ENCODE measurements around the gene ZBTB17.
"Not testable (repeated sequence)": the region's sequence is repeated elsewhere in the genome, so short reads cannot be mapped to it uniquely, and the experiment has no call there.

Gene ZBTB17

DNA sequence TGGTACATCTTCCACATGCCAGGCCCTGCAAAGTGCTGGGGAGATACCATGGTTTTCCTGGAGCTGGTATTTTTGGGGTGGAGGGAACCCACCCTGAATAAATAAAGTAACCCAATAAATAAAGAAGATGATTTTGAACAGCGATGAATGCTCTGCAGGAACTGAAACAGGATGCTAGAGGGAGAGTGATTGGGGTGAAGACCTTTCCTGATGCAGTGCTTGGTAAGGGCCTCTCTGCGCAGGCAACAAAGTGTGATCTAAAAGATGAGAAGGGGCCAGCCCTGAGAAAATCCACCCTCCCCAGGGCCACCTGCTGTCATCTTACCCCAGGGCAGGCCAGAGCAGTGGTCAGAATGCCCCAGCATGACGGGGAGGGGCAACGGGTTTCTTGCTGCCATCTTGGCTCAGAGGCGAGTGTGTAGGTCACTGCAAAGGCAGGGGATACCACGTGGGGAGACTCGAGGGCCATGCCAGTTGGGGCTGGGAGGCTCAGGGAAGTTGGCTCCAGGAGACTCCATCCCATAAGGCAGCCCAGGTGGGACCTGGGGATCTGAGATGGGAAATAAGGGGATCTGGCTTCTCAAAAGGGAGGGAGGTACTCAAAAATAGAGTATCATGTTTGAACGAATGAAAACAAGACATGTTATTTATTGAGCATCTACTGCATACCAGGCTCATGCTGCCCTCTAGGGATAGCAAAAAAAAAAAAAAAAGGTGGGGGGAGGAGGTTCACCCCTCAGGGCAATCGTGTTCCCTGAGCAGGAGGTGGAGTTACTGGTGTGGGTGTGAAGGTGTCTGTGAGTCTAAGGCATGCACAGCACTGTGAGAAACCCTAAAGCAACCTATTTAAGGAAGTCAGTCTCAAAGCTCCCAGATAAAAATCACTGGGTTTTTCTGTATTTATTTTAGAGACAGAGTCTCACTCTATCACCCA, 30.9 kb upstream of the ZBTB17 start:
- DNase-seq (ENCODE audit: insufficient read length, low spot score) (no peak), FAIRE-seq (no peak)
- TF ChIP-seq POLR2A (IDR thresholded peaks at IDR 0.05; ENCODE audit: low read depth, low read length) = no peak

DNA sequence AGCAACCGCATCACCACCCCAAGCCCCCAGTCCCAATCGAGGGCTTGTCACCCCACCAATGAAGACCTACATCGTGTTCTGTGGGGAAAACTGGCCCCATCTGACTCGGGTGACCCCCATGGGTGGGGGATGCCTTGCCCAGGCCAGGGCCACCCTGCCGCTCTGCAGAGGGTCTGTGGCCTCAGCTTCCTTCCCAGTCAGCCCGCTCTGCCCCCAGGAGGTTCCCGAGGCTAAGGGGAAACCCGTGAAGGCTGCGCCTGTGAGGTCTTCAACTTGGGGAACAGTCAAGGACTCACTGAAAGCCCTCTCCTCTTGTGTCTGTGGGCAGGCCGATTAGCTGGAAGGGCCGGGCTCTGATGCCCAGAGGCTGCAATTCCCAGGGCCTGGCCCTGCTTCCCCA, 30.1 kb upstream of the ZBTB17 start:
- no peak for TF ChIP-seq POLR2A (IDR thresholded peaks at IDR 0.05; ENCODE audit: low read depth, low read length)
- no peak for DNase-seq (ENCODE audit: insufficient read length, low spot score)
- no peak for FAIRE-seq

DNA sequence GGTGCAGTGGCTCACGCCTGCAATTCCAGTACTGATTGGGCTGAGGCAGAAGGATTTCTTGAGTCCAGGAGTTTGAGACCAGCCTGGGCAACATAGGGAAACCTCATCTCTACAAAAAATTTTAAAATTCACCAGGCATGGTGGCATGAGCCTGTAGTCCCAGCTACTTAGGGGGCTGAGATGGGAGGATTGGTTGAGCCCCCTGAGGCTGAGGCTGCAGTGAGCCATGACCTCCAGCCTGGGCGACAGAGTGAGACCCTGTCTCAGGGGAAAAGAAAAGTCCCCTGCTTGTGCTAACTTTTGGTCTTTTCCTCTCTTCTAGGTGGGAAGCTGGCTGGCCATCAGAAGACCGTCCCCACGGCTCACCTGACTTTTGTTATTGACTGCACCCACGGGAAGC, 29.7 kb upstream of the ZBTB17 start:
- FAIRE-seq = no peak

DNA sequence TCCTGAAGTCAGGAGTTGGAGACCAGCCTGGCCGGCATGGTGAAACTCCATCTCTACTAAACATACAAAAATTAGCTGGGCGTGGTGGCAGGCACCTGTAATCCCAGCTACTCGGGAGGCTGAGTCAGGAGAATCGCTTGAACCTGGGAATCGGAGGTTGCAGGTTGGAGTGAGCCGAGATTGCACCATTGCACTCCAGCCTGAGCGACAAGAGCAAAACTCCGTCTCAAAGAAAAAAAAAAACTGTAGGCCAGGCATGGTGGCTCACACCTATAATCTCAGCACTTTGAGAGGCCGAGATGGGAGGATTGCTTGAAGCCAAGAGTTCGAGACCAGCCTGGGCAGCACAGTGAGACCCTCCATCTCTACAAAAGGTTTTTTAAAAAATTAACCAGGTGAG, 25.4 kb upstream of the ZBTB17 start:
- DNase-seq (ENCODE audit: insufficient read length, low spot score); FAIRE-seq: not testable (repeated sequence)

More for the DNA sequence above, 29.7 kb upstream of the ZBTB17 start:
- no peak for DNase-seq (ENCODE audit: insufficient read length, low spot score)
- TF ChIP-seq POLR2A (IDR thresholded peaks at IDR 0.05; ENCODE audit: low read depth, low read length) = no peak

- FAIRE-seq (no peak), DNase-seq (ENCODE audit: insufficient read length, low spot score) (no peak)
- no peak for TF ChIP-seq POLR2A (IDR thresholded peaks at IDR 0.05; ENCODE audit: low read depth, low read length)
These were observed 23.0 kb upstream of the ZBTB17 start for GRCh38 chr1:15998929-15999328.

- TF ChIP-seq POLR2A (IDR thresholded peaks at IDR 0.05; ENCODE audit: low read depth, low read length) = no peak
- FAIRE-seq = no peak
- DNase-seq (ENCODE audit: insufficient read length, low spot score) = no peak
These were observed 21.9 kb upstream of the ZBTB17 start for GRCh38 chr1:15997637-15998280.

GRCh38 chr1:15997076-15997585, 21.2 kb upstream of the ZBTB17 start:
- TF ChIP-seq POLR2A (IDR thresholded peaks at IDR 0.05; ENCODE audit: low read depth, low read length) = no peak
- FAIRE-seq = no peak

GRCh38 chr1:15994590-15995351, 18.9 kb upstream of the ZBTB17 start:
- DNase-seq (ENCODE audit: insufficient read length, low spot score) = peak; percentile 29
- peak; percentile 43 for FAIRE-seq
- TF ChIP-seq POLR2A (IDR thresholded peaks at IDR 0.05; ENCODE audit: low read depth, low read length) = no peak

More at GRCh38 chr1:15997076-15997585, 21.2 kb upstream of the ZBTB17 start:
- DNase-seq (ENCODE audit: insufficient read length, low spot score) = no peak

DNA sequence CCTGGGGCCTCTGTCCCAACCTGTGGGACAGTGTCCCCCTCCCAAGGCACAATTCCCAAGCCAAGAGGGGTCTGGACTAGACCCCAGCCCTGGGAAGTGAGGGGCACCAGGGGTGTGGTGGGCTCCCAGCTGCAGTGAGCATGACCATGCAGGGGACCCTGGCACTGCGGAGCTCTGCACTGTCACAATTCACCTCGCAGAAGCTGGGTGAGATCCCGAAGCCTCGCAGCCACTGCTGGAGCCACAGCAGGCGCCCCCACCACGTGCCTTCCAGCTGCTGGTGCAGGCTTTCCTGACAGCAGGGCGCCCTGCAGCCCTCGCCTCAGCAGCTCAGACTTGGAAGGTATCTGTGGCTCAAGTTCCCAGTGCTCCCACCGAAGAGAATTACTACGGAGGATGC, 18.2 kb upstream of the ZBTB17 start:
- FAIRE-seq (no peak), DNase-seq (ENCODE audit: insufficient read length, low spot score) (no peak)
- no peak for TF ChIP-seq POLR2A (IDR thresholded peaks at IDR 0.05; ENCODE audit: low read depth, low read length)

DNA sequence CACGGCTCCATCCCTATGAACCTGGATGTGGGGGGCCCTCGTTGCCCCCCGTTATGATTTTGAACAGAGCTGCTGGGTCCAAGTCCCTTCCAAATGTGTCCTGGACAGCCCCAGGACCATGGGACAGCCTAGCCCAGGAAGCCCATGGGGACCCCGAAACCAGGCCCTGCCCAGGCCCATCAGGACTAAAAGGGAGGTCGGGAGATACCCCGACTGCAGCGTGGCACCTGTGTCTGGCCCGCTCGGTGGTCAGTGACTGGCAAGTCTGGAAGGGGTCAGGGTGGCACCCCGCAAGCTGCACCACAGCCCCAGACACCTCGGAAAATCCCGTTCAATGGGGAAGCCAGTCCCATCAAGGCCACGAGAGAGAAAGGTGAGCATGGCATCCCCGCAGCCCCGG, 17.8 kb upstream of the ZBTB17 start:
- no peak for TF ChIP-seq POLR2A (IDR thresholded peaks at IDR 0.05; ENCODE audit: low read depth, low read length)
- FAIRE-seq = no peak

DNA sequence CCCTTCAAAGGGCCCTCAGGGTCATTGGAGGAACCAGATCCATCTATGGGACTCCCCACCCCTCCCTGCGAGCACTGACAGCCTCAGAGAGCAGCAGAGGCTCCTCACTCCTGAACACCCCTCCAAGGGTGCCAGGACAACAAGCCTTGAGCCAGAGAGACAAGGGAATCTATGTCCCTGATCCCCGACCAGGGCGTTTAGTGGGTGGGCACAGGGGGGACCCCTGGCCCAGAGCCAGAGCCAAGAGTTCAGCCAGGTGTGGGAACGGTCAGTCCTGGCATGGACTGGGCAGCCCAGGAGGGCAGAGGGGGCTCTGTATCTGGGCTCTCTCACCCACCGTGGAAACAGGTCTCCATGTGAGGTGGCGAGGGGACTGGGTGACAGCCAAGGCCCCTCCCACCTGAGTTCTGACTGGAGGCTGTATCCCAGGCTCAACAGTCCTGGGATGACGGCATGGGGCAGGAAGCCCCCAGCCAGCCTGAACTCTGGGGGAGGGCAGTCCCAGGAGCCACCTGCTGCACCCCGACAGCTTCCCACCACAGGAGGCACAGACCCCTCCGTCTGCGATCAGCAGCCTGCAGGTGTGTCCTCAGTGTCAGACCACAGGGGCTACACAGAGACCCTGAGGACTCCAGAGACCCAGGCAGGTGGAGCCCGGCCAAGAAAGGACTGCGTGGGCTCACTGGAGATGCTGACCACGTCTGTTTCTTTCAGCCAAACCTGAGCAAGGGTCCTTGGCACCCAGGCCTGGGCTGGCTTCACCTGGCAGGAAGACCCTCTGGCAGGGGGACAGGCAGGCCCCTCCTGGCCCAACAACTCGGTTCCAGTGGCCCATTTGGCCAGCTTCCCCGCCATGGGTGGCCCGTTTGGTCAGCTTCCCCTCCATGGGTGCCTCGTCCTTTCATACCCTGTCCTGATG, 16.9 kb upstream of the ZBTB17 start:
- DNase-seq (ENCODE audit: insufficient read length, low spot score) = no peak
- no peak for TF ChIP-seq POLR2A (IDR thresholded peaks at IDR 0.05; ENCODE audit: low read depth, low read length)
- no peak for FAIRE-seq

More for the DNA sequence above, 17.8 kb upstream of the ZBTB17 start:
- no peak for DNase-seq (ENCODE audit: insufficient read length, low spot score)

DNA sequence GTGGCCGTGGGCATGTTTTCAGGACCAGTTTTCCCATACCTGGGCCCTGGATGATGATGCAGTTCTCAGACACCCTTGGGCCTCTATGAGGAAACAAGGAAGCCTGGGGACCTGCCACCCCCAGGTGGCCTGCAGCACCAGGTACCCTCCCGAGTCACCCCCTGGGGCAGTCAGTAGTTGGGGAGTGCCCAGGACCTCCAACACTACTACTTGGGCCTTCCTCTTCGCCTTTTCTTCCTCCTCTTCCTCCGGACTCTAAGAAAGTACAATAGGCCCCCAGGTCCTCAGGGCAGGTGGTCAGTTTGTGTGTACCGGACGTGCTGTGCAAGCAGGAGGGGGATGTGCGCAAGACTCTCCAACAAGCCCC, 16.3 kb upstream of the ZBTB17 start:
- TF ChIP-seq POLR2A (IDR thresholded peaks at IDR 0.05; ENCODE audit: low read depth, low read length) = no peak
- FAIRE-seq (no peak), DNase-seq (ENCODE audit: insufficient read length, low spot score) (no peak)
